ENCODE measurements around the gene ANGPT4.

ANGPT4 gene, protein sequence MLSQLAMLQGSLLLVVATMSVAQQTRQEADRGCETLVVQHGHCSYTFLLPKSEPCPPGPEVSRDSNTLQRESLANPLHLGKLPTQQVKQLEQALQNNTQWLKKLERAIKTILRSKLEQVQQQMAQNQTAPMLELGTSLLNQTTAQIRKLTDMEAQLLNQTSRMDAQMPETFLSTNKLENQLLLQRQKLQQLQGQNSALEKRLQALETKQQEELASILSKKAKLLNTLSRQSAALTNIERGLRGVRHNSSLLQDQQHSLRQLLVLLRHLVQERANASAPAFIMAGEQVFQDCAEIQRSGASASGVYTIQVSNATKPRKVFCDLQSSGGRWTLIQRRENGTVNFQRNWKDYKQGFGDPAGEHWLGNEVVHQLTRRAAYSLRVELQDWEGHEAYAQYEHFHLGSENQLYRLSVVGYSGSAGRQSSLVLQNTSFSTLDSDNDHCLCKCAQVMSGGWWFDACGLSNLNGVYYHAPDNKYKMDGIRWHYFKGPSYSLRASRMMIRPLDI

DNA sequence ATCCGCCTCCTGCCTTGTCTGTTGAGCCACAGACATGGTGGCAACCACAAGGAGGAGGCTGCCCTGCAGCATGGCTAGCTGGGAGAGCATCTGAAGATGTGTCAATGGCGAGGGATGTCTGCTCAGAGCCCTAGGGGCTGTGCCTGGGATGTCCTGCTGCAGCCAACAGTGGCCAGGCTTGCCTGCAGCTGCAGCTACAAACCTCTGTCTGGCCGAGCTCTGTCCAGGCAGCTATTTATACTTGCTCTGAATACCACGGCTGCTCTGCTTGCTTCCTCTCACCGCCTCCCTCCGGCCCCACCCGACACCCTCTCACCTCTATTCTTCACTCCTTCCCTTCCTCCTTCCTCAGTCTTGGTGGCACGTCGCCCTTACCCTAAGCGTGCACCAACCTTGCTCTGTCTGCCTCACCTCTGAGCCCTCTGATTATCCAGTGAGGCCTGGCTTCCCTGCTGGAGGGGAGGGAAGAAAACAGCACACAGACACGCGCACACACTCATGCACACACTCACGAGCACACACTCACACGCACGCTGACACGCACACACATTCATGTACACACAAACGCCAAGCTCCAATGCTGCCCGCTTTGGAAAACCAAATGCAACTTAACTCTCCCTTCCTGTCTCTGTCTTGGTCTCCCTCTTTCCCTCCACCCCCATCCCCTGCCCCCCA, at the start of gene ANGPT4:
TSS of gene ANGPT4 (minus strand) at position 210 of the 675 bp plus-strand sequence. CDS start at position 90, 120 bp downstream.
- DNase-seq, result peak; percentile 51

DNA sequence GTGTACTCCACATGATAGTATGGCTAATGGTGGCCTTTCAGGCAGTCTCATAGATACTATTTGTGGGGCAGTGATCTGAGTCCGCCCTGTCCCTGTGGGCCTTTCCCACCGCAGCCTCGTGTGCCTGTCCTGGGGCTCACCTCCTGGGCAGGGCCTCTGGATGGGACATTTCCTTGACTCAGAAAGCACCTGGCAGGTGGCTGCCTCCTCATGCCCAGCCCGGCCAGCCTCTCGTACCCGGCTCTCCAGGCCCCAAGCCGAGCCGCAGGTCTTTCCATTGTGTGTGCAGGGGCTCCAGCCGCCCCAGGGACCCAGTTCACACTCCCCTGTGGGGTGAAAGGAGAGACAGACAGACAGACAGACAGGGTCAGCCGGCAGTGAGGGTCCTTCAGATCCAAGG, 47.7 kb upstream of the ANGPT4 start:
- DNase-seq, result no peak

DNA sequence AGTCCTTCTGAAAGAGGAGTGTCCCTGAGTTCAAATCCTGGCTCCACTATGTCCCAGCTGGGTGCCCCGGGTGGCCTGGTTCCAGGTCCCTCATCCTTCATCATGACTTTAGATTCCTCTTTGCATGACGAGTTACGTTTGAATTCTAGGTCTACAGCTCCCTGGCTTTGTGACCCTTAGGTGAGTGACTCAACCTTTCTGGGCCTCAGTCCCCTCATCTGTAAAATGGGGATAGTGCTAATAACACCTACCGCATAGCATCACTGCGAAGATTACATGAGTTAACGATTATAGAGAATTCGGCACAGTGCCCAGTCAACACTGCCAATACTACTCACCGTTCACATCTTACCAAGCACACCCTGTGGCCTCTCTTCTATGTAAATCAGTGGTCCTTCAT, 46.5 kb upstream of the ANGPT4 start:
- DNase-seq, result no peak

DNA sequence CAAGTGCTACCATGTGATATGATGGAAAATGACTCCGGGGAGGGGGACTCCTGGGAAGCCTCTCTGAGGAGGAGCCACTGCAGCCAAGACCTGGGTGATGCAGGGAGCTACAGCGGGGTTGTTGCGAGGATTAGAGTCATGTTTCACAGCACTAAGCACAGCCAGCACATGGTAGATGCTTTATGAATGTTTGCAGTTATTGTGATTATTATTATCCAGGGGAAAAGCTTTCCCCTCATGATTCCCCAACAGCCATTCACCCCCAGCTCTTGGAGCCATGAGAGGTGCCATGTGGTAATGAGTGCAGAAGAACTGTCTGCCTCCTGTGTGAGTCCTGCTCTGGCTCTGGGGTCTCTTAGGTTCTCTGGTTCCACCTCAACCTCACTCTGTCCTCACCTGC, 46.1 kb upstream of the ANGPT4 start:
- DNase-seq, result no peak

DNA sequence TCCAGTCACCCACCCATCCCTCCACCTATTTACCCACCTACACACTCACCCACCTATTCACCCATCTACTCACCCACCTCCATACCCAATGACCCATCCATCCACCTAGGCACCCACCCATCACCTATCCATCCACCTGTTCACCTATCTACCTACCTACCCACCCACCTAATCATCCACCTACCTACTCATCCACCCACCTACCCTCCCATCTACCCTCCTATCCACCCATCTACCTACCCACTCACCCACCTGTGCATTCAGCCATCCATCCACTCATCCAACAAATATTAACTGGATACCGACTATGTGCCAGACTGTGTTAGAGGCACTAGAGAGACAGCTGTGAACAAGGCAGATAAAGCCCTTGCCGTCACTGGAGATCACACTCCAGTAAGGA, 45.6 kb upstream of the ANGPT4 start:
- DNase-seq, result no peak

DNA sequence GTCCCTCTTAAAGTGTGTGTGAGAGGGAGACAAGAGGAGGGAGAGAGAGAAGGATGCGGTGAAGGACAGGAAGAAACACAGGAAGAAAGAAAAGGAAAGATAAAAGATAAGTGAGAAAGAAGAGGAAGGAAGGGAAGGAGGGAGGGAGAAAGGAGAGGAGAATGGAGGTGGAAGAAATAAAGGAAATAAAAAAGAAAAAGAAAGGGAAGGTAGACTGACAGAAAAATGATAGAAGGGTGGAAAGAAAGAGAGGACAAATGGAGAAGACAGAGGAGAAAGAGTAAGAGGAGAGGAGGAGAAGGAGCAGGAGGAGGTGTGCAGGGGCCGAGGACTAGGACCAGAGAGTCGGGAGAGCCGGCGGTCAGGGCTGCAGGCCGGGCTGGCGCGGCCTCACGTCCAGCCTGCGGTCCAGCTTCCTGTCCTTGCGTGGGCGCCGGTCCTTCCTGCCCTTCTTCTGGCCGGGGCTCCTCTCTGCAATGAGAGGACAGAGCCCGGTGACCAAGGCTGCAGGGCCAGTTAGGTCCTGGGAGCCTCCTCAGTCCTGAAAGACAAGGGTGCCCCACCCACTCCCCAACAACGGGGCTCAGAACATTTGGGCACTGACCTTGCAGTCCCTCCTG, 44.0 kb upstream of the ANGPT4 start:
- DNase-seq, result no peak

DNA sequence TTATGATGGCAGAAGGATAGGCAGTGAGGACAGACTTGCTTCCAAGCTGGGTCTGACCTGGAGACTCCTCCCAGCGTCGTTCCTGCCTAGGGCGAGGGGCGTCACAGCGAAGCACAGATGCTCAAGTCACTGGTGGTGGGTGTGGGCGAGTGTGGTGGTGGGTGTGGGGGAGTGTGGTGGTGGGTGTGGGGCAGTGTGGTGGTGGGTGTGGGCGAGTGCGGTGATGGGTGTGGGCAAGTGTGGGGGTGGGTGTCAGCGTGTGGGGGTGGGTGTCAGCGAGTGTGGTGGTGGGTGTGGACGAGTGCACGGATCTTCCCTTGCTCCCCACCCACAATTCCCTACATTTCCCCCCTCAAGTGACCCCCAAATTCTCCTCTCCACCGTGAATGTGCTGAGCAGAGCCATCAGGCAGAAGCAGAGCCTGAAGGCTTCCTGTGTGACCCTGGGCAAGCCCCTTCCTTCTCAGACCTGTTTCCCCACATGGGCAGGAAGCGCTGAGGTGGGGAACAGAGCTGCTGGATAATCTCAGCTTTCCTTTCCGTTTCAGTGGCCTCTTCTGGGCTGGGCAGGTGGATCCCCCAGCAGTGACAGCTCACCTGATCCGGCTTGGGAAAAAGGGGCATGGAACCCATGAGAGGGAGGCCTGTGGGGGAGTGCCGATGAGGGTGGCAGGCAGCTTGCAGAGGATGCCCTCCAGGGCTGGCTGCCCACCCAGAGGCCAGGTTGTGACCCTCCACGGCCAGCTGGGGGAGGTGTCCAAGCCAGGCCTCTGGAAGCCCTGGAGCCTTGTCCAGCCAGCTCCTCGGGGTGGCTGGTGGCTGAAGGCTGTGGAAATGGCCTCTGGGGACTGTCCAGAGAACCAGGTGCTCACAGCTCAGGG, 43.0 kb upstream of the ANGPT4 start:
- DNase-seq, result no peak

DNA sequence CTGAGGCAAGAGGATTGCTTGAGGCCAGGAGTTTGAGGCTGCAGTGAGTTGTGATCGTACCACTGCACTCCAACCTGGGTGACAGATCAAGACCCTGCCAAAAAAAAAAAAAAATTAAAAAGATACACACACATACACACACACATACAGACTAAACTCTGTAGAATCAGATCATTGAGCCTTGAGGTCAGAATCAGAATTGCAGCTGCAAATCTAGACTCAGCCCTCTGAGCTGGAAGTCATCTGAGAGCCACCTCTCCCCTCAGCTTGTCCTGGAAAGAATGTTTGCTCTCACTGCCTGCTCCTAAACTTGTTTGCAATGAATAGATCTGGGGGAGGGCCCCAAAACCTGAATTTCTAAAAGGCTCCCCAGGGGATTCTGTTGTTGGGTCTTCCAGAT, 41.4 kb upstream of the ANGPT4 start:
- DNase-seq, result no peak

DNA sequence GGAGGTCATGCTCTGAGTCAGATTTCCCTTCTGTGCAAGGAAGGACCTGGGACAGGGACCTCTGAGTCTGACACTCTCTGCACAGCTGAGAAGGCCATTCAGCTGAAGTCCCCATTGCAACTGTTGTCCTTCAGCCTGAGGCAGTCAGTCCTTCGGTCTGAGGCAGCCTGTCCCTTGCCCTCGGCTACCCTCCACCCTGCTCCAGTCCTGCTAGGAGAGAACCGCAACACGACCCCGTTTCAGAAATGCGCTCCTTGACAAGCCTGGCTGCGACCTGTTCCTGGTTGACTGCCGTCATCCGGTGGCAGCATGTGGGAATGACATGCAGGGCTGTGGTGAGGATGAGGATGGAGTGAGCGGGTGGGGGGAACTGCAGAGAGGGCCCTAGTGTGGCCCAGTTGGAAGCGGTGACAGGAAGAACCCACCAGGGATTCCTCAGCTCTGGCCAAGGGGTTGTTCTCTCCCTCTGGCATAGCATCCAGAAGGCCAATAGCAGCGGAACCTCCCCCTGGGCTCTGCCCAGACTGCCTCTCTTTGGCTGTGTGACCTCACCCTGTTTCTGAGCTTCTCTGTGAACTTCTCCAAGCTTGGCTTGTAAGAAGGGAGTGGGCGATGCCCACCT, 40.3 kb upstream of the ANGPT4 start:
- peak; percentile 60 for DNase-seq

DNA sequence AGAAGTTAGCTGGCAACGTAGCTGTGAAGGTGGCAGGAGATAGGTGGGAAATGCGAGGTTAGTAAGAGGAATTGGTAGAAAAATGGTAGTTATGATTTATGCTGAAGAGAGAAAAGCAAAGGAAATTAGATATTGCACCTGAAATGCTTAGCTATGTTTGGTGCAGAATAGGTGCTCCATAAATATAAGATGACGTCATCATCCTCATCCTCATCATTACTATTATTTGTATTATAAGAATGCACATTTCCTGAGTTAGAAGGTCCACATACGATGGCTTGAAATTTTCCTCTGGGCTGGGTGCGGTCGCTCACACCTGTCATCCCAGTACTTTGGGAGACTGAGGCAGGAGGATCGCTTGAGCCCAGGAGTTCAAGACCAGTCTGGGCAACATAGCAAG, 39.5 kb upstream of the ANGPT4 start:
- no peak for DNase-seq

DNA sequence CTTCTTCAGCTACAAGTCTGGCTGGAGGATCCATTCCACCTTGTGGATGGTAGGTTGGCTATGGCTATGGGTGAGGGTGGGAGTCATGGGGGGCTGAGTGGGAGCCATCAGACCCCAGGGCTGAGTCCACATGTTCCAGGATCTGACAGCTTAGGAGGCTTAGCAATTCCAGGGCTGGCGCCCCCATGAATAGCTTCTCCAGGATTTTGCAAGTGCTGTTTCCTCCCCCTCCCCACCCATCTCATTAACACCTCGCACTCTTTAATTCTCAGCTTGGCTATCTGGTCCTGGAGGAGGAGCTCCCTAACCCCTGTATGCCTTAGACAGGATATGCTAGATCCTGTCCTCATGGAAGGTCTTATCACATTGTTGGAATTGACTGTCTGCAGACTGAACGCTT, 39.0 kb upstream of the ANGPT4 start:
- no peak for DNase-seq

DNA sequence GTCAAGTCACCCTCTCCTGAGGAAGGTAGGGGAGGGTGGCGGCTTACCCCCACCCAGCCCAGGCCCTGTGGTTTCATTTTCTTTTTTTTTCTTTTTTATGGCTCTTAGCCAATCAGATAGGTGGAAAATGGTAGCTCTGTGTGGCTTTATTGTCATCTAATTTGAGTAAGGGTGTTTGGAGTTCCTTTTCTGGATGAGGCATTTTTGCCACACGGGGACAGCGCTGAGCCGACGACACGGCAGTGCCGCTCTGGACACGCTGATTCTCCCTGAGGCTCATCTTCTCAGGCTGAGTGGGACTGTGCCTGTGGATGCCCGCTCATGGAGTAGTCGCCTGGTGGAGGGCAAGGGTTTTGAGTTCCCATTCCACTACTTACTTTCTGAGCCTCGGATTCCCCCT, 37.6 kb upstream of the ANGPT4 start:
- DNase-seq, result peak; percentile 24

DNA sequence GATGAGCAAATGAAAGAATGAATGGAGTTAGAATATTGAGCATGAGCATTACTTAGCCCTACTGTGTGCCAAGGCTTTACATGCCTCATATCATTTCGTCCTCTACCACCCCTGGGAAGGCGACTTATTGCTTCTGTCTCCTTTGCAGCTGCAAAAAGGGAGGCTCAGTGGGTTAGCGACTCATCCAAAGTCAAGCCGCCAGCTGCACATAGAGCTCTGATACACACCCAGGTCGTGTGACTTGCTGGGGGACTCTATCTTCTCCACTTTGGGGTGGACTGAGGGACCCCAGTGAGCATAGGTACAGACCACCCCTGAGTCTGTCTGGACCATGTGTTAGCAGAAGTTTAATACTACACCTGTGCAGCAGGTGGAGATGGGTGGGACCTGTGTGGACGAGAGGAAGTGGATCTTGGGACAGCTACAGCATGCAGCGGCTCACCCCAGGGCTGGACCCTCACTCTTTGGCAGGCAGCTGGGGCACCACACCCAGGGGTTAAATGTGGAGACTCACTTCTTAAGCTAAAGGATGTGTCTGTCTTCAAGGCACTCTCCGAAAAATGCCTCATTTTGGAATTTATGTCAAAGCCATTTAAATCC, 36.2 kb upstream of the ANGPT4 start:
- no peak for DNase-seq

DNA sequence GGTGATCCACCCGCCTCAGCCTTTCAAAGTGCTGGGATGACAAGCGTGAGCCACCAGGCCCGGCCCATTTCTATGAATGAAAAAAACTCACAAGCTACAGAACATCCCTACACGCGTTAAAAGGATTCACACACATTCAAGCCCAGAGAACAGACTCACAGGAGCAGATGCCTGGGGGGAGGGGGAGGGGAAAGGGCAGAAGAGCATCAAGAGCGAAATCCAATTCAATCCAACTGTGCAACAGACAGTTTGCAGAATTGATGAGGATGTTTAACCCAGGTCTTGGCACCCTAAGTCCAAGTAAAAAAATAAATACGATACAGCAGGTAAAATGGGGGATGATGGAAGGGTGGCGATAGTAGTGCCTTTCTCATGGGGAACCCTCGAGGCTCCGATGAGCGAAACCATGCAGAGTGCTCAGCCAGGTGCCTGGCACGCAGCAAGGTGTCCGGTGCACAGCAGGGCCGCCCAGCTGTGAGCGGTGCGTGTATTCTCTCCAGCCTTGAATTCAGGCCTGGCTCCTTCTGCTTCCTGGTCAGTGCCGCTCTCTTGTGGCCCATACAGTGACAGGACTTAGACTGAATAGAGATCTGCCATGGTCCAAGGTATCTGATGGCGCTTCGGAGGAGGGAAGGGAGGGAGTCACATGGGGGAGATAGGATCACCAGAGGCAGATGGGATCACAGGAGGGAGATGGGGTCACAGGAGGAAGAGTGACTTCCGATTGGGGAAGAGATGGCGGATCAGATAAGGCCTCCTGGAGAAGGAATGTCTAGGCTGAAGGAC, 35.4 kb upstream of the ANGPT4 start:
- no peak for DNase-seq

DNA sequence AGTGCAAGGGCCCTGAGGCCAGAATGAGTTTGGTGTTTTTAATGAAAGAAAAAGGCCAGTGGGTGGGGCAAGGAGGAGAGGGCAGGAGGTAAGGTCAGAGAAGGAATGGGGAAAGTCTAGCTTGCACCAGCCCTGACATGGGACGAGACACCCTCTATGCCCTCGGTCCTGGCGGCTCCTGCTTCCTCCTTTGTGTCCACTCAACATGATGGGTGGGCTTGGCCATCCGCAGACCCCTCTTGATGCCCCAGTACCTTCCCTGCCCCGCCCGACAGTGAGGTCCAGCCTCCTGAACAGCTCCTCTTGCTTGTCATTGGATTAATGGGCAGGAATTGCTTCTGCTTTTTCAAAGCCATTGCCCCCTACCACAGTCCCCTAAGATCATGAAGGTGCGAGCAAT, 33.6 kb upstream of the ANGPT4 start:
- no peak for DNase-seq

DNA sequence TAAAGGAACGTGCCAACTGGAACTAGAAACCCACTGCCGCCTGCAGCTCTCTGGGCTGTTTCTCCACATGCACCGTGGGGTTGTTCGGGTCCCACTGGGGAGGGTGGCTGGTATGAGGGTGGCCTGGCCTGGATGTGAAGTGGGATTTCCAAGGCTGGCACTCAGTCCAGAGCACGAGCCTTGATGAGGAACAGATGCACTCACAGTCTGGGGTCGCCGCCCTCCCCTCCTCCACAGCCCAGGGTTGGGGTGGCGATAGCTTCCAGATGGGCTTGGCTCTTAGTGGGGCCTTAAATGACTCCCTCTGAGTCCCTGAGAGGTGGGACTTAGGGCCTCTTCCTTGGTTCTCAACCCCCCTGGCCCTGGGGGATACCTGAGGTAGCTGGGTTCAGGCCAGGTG, 30.7 kb upstream of the ANGPT4 start:
- no peak for DNase-seq

DNA sequence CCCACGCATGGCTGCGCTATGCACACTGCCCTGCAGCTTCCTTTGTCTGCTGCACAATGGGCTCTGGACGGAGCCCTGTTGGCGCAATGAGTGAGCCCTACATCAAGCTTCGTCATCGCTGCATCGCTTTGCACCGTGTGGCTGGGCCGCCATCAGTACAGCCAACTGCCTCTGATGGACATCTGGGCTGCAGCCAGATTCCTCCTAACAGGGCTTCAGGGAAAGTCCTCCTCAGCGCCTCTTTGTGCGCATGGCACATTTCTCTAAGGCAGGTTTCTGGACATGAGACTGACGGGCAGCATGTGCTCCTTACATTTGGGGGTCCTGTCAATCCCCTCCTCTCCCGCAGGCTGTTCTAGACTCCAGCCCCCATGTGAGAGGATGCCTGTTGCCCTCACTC, 29.7 kb upstream of the ANGPT4 start:
- DNase-seq, result no peak

DNA sequence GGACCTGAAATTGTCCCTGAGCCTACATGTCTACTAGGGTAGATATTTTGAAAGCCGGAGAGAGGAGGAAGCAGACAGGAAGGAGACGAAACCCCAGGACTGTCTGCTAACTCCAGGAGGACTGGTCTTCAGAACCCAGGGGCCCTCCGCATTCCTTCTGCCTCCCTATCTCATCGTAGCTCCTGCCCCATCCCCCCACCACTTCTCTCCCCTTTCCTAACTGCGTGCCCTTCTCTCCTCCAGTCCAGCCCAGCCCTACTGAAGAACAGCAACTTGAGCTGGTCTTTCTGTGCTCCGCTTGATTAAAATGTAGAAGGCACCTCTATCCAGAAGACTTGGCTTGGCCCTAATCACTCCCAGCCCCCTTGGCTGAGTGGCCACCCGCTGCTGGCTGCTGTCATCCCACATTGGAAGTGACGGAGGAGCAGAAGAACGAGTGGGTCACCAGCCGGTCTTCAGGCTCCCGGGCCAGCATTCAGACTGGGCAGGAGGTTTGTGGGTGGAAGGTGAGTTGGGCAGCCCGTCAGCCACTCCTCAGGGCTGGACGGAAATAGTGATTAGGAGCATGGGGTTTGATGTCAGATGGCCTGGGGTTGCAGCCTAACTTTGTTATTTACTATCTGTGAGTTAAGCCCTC, 28.8 kb upstream of the ANGPT4 start:
- no peak for DNase-seq

DNA sequence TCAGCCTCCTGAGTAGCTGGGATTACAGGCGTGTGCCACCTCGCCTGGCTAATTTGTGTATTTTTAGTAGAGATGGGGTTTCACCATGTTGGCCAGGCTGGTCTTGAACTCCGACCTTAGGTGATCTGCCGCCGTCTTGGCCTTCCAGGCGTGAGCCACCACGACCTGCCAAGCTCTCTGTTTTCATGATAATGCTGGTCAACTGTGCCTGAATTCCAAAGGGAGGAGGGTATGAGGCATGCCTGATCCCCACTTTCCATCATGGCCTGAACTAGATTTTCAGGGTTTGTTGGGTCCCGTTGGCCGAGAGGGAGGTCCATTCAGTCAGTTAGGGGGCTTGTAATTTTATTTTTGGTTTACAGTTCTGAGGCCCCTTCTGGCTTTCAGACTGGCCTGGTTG, 28.0 kb upstream of the ANGPT4 start:
- DNase-seq, result no peak

DNA sequence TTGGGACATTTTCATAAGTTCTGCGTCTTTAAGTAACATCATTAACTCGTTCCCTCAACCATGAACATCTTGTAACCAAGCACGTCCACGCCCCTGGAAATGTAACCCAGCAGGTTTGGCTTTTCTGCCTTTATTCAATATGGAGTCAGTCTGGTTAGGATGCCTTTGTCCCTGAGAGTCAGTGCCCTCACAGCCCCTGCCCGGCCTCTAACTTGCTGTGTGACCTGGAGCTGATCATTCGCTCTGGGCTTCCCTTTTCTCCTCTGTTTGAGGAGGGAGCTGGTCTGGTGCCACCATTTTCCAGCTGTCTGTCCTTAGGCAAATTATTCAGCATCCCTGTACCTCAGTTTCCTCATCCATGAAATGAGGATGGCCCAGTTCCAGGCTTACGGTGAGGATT, 26.5 kb upstream of the ANGPT4 start:
- DNase-seq, result no peak

DNA sequence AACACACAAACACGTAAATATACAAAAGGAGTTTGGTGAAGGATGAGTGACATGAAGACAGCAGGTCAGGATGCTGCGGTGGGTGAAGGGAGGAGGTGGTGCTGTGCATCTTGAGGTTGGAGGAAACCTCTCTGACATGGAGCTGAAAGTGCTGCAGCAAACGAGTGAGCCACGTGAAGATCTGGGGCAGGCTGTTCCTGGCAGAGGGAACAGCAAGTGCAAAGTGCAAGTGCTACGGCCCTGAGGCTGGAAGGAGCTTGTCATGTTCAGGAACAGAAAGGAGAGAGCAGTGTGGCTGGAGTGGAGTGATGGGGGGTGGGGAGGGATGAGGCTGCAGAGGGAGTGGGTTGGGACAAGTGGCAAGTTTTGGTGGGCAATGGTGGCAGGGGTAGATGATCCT, 24.8 kb upstream of the ANGPT4 start:
- DNase-seq, result no peak
